Upper lobe of right lung (tissue), 1 donor: Measurements from ENCODE around the gene MAFG. TPM values are rescaled to one million over a fixed set of nuclear protein-coding genes. Genes with fewer than 3 reads are reported as not detected.
A peak's percentile ranks its signal among the peaks of the same experiment; 100 is the strongest.

Experiments
- ATAC-seq: fragments of 200-7000 bp; cut with Tn5 transposase; one replicate; pipeline ENCODE4 v1.9.1; 2020; ENCODE audit warnings: mild to moderate bottlenecking, moderate library complexity
- DNase-seq: peaks from one replicate; pipeline ENCODE4 v3.0.0-alpha.2; 2020
- H3K27ac ChIP-seq: fragments of 200-600 bp; one replicate; pipeline ENCODE4 v1.8.0; 2022
- H3K27me3 ChIP-seq: fragments of 200-600 bp; one replicate; pipeline ENCODE4 v1.8.0; 2022; ENCODE audit warnings: mild to moderate bottlenecking
- H3K36me3 ChIP-seq: fragments of 200-600 bp; one replicate; pipeline ENCODE4 v1.8.0; 2022
- H3K4me1 ChIP-seq: fragments of 200-600 bp; one replicate; pipeline ENCODE4 v1.8.0; 2022
- H3K4me3 ChIP-seq: fragments of 200-600 bp; one replicate; pipeline ENCODE4 v1.8.0; 2022; ENCODE audit warnings: mild to moderate bottlenecking
- H3K9me3 ChIP-seq: fragments of 200-600 bp; one replicate; pipeline ENCODE4 v1.8.0; 2022
- intact Hi-C: fragments of 100-400 bp; cut with DNase I; formaldehyde crosslinking; loops from one replicate; pipeline ENCODE4 v1.11.0; 2022
- total RNA-seq: library from RNA; stranded (reverse); fragmentation: NEBNext Ultra II Directional; extraction: Animal tissue kit (Norgen Biotek cat#: 25700); gene quantifications from one replicate; pipeline ENCODE4 v1.2.1, GENCODE V29; 2021
- TF ChIP-seq, protein P1 (sequence below): fragments of 200-600 bp; IDR thresholded peaks from one replicate; pipeline ENCODE4 v1.8.0; 2022; ENCODE audit warnings: antibody characterized with exemption
- donor health status: DM: no; HTN: yes; CAD: no; lungs with severe emphysema.

The MAFG gene
- total RNA-seq, 1 donor from 2014 or later: 35.9 TPM

DNA sequence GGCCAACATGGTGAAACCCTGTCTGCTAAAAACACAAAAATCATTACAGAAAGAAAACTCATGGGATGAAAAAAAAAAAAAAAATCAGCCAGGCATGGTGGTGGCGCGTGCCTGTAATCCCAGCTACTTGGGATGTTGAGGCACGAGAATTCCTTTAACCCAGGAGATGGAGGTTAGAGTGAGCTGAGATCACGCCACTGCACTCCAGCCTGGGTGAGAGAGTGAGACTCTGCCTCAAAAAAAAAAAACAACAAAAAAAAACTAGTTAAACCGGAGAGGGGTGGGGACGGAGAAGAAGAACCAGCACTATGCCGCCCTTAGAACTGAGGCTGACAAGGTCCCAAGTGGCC is 40.8 kb upstream of the MAFG start:
- H3K9me3 ChIP-seq: peaks cover 1% of the 10 kb centered on the region
- no peaks in the 10 kb centered on the region for H3K36me3 ChIP-seq
- H3K4me1 ChIP-seq: peaks cover 23% of the 10 kb centered on the region
- no peaks in the 10 kb centered on the region for H3K27me3 ChIP-seq
- no peak for ATAC-seq
- DNase-seq: no peak
- H3K4me3 ChIP-seq: peak overlapping the region; percentile 17
- intact Hi-C loops: loop anchor here (10.0 kb wide), 1 partner anchor 186 kb away; no protein-coding TSS in a partner anchor
- TF ChIP-seq, protein P1, sequence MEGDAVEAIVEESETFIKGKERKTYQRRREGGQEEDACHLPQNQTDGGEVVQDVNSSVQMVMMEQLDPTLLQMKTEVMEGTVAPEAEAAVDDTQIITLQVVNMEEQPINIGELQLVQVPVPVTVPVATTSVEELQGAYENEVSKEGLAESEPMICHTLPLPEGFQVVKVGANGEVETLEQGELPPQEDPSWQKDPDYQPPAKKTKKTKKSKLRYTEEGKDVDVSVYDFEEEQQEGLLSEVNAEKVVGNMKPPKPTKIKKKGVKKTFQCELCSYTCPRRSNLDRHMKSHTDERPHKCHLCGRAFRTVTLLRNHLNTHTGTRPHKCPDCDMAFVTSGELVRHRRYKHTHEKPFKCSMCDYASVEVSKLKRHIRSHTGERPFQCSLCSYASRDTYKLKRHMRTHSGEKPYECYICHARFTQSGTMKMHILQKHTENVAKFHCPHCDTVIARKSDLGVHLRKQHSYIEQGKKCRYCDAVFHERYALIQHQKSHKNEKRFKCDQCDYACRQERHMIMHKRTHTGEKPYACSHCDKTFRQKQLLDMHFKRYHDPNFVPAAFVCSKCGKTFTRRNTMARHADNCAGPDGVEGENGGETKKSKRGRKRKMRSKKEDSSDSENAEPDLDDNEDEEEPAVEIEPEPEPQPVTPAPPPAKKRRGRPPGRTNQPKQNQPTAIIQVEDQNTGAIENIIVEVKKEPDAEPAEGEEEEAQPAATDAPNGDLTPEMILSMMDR: no peak
- H3K27ac ChIP-seq: no peak overlapping the region

DNA sequence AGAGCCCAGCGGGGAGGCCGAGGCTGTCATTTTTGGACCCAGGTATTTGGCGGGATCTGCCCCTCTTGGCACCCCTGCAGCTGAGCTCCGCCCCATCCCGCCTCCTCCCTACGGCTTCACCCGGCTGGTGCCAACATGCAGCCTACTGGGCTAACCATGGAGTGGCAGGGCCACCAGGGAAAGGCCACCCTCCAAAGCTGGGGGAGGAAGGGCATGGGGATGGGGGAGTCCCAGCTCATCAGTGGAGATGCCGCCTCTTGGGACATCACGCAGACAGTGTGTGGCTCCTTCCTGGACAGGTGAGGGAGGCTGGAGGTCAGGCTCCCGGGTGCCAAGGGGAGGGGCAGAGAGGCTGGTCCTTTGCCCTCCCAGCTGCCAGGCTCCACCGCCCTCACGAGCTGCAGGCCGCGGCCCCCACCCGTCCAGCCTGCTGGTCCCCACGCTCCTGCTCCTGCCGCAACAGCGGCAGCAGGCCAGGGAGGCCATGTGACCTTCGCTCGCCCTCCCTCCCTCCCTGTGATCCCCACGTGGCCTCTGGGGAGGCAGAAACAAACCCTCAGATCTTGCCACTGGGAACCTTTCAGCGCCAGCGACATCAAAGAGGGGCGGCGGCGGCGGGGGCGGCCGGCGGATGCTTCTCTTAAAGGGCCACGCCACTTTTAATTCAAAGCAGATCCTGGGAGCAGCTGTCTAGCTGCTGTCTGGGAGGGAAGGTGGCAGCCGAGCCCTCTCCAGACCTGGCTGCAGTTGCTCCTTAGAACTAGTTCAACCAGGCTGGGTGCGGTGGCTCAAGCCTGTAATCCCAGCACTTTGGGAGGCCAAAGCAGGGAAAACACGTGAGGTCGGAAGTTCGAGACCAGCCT is 40.2 kb upstream of the MAFG start:
- intact Hi-C loops: loop anchor here (10.0 kb wide), 1 partner anchor 187 kb away; no protein-coding TSS in a partner anchor
- Histone ChIP-seq H3K4me3 (peak overlapping the region; percentile 17), H3K4me1 (peaks cover 23% of the 10 kb centered on the region), H3K27ac (peak overlapping the region; percentile 37), H3K27me3 (peaks cover under 1% of the 10 kb centered on the region), H3K36me3 (no peaks in the 10 kb centered on the region), H3K9me3 (no peaks in the 10 kb centered on the region)
- DNase-seq: peak; percentile 93
- peak; percentile 92 for ATAC-seq
- TF ChIP-seq, protein P1: no peak

DNA sequence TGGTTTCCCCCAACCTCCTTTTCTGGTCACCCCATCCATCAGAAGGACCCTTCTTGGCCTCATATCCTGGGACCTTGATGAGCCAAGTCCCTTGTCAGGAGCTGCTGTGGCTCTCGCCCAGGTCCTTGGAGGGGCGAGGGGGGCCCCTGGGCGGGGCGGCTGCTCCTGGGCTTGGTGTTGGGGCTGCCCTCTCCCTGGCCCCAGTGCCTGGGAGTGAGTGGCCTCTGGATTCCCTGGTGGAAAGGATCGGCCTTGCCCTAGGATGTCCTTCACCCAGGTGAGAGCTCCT is 39.7 kb upstream of the MAFG start:
- intact Hi-C loops: loop anchor here (10.0 kb wide), 1 partner anchor 188 kb away; no protein-coding TSS in a partner anchor
- no peaks in the 10 kb centered on the region for H3K9me3 ChIP-seq
- no peak for DNase-seq
- H3K27me3 ChIP-seq: peaks cover 6% of the 10 kb centered on the region
- peak; percentile 1 for ATAC-seq
- H3K27ac ChIP-seq: peak overlapping the region; percentile 37
- H3K36me3 ChIP-seq: no peaks in the 10 kb centered on the region
- H3K4me1 ChIP-seq: peaks cover 23% of the 10 kb centered on the region
- TF ChIP-seq, protein P1: no peak
- peak overlapping the region; percentile 17 for H3K4me3 ChIP-seq

DNA sequence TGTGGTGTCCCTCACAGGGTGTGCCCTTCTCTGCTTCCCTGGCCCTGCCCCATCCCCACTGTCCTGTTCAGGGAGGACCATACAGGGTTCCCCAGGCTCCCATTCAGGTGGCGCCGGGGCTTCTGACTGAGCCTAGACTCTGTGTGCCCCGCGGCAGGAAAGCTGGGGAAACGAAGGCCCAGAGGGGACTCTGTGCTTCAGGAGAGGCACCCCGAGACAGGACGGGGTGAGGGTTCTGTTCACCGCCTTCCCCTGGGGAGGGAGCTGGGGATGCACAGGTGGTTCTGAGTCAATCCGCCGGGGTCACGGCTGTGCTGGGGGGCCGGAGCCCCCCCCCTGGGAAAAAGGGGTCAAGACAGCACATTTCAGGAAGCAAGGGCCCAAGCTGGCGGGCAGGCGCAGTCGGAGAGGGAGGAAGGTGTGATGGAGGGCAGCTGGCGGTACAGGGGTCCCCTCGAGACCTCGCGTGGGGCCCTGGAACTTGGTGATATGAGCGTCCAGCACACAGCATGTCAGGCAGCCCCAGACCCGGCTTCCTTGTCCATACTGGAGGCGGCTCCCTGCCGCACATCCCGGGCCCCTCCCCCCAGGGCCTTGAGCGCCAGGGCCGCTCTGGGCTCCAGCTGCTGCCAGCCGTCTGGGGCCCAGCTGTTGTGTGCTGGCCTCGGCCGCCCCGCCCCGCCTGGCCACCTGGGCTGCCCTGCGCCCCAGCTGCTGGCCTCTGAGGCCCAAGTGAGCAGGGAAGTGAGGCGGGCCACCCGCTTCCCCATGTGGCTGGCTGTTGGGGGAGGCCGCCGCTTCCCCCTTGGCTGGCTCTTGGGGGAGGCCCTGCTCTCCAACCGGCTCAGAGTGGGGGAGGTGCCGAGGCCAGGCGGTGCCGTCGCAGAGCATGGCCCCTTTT is 39.1 kb upstream of the MAFG start:
- Histone ChIP-seq H3K36me3 (no peaks in the 10 kb centered on the region), H3K4me3 (no peak overlapping the region), H3K27ac (peak overlapping the region; percentile 37), H3K4me1 (peaks cover 23% of the 10 kb centered on the region), H3K27me3 (peaks cover 12% of the 10 kb centered on the region), H3K9me3 (no peaks in the 10 kb centered on the region)
- TF ChIP-seq, protein P1: no peak
- intact Hi-C loops: loop anchor here (10.0 kb wide), 1 partner anchor 188 kb away; no protein-coding TSS in a partner anchor
- peak; percentile 52 for ATAC-seq
- no peak for DNase-seq

DNA sequence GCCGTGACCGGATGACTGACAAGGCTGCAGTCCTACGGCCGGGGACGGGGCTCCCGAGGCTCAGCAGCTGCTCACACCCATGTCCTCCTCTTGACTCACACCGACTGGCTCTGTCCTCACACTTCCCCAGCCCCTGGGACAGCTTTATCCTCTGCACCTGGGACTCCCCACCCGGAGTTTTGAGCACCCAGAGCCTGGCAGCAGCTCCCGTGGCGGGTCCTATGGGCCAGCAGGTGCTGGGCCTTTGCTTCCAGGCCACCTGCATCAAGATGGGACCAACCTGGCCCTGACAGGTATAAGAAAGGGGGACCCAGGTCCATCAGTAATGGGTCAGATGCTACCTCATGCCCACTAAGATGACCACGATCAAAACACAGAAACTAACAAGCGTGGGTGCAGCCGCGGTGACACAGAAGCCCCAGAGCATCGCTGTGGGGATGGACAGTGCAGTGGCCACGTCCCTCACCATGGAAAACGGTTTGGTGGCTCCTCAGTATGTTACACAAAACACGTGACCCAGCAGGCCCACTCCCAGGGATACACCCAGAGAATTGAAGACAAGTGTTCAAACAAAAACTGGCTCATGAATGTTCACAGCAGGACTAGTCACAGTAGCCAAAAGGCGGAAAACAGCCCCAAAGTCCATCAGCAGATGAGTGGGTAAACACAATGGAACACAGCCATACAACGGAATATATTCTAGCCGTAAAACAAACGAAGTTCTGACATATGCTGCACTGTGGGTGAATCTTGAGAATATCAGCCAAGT is 36.7 kb upstream of the MAFG start:
- ATAC-seq (no peak), DNase-seq (no peak)
- H3K9me3 ChIP-seq: no peaks in the 10 kb centered on the region
- H3K4me3 ChIP-seq: no peak overlapping the region
- TF ChIP-seq, protein P1: no peak
- intact Hi-C loops: loop anchor here (10.0 kb wide), 1 partner anchor 191 kb away; no protein-coding TSS in a partner anchor
- H3K27ac ChIP-seq: no peak overlapping the region
- peaks cover 30% of the 10 kb centered on the region for H3K4me1 ChIP-seq
- no peaks in the 10 kb centered on the region for H3K36me3 ChIP-seq
- peaks cover 25% of the 10 kb centered on the region for H3K27me3 ChIP-seq
